Heart left ventricle (tissue), 13 donors: ENCODE data around the gene TFDP1.

Experiments
- CTCF ChIP-seq, 12 donors: fragments of 200-600 bp; sonication (generic) in 4 of 12; IDR thresholded peaks; one replicate each; pipeline versions ENCODE4 v1.5.0 to v1.8.0; 2018 to 2022; ENCODE audit warnings: antibody characterized with exemption in 12 of 12, mild to moderate bottlenecking in 5 of 12
- POLR2A ChIP-seq, 2 donors: fragments of 450-650 bp; IDR thresholded peaks; one replicate each; pipeline ENCODE4 v1.6.1; 2017; ENCODE audit warnings: antibody characterized with exemption in 2 of 2, mild to moderate bottlenecking in 2 of 2, moderate library complexity in 2 of 2
- donor health status: ischemic (EF 13 %, LVEDD 7.1; RV severe dilation, severe dysfunction).
- donor health status: DM: no; HTN: yes; CAD: no.
- donor health status: DM: no; HTN: no; CAD: no.
- donor health status: ischemic (EF 25% LVEDD 6.9; RV normal size, moderate dysfunction).
- donor health status: ischemic (EF 25% LVEDD 5.7; RV mildly dilated, moderate dysfunction).
- donor health status: ischemic (EF 35%, LVEDD 5.7; RV mildly dilated, moderate dysfunction).
- donor health status: nonischemic (EF 11% LVEDD 7.7; RV severe dilation, severe dysfunction).
- donor health status: DM: yes; HTN: yes; CAD: no.
- donor health status: PGD.
- donor health status: ischemic (EF 29% LVEDD 5.4; RV normal size, mild dysfunction).
- donor health status: nonischemic (EF 23%, LVEDD 6.1; RV moderate dilation, normal function).

- no peak for TF ChIP-seq POLR2A (IDR thresholded peaks at IDR 0.05)
- TF ChIP-seq CTCF (IDR thresholded peaks at IDR 0.05), result no peak
Measured at GRCh38 chr13:113585896-113586295, 1.3 kb downstream of the TFDP1 start.
